Activated CD4-positive, alpha-beta T cell treated with anti-CD3 and anti-CD28 coated beads for 1 hour (primary cell): ENCODE measurements around the gene MAD2L1BP.

Experiments
- DNase-seq: peaks from one replicate; pipeline ENCODE4 v3.0.0-alpha.2; 2020

Gene MAD2L1BP

DNA sequence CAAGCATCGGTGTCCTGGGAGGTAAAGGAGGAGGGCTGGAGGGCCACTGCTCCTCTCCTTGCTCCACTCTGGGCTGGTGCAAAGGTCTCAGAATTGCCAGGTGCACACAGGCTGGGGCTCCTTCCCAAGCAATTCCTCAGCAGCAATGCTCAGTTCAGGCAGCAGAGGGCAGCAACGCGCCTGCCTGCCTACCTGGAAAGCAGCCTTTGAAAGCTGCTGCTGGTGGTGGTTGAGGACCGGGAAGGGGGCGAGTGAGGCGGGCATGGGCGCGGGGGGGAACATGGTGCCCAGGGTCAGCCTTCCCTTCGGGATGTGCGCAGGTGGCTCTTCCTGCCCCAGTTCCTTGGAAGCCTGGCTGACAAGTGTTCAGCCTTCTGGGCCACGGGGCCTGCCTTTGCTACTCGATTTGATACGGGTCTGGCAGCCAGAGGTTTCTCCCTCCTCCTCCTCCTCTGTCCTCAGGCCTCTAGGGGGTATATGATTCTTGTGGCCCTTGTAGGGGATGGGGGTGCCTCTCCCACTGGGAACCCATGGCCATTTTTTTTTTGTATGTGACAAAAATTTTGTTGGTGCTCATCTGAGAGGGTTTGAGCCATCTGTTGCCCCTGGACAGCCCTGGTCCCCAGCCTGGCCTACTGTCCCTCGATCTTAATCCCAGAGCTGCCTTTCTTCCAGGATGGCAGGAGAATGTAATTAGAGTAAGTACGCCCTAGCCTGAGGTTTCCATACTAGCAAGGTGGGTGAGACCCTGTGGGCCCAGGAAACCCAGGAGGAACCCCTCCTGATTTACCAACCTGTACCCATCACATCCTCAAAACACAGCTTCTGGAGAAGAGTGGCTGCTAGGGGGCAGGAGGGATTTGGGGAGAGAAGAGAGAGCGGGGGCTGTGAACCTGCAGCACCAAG lies 31.9 kb downstream of the MAD2L1BP start:
- DNase-seq: peak; percentile 72

DNA sequence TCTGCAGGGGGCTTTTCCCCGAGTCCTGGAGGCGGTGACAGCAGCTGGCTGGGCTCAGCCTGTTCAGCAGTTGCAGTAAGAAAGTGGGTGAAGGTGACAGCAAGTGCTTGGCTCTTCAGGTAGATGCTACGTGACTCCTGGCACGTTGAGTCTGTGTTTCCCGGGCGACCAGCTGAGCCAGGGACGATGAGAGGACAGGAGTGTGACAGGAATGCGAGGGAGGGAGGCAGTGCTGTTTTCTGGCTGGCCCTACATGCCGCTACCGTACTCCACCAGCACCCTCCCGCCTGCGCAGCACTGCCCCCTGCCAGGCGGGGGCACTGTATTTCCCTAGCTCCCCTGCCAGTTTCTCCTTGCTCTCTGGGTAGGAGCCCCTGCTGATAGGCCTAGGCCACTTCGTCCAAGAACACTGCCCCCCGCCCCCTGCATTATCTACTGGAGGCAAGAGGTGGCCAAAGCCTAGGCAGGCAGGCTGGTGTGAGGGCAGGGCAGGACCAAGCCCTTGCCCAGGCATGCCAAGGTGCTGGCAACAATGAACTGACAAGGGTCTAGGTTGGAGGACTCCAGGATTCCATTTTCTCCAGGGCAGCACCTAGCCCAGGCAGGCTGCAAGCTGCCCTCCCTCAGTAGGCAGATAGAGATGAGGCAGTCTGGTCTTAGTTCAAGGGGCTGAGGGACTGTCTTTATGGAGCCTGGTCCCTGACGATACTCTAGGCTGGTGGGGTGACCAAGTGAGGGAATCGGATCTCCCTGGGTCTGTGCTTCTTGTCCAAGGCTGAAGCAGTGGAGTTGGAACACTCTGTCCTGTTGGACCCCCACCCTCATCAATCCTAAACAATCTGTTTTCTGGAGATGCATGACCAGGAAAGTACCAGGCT lies 32.8 kb downstream of the MAD2L1BP start:
- DNase-seq: peak; percentile 27

DNA sequence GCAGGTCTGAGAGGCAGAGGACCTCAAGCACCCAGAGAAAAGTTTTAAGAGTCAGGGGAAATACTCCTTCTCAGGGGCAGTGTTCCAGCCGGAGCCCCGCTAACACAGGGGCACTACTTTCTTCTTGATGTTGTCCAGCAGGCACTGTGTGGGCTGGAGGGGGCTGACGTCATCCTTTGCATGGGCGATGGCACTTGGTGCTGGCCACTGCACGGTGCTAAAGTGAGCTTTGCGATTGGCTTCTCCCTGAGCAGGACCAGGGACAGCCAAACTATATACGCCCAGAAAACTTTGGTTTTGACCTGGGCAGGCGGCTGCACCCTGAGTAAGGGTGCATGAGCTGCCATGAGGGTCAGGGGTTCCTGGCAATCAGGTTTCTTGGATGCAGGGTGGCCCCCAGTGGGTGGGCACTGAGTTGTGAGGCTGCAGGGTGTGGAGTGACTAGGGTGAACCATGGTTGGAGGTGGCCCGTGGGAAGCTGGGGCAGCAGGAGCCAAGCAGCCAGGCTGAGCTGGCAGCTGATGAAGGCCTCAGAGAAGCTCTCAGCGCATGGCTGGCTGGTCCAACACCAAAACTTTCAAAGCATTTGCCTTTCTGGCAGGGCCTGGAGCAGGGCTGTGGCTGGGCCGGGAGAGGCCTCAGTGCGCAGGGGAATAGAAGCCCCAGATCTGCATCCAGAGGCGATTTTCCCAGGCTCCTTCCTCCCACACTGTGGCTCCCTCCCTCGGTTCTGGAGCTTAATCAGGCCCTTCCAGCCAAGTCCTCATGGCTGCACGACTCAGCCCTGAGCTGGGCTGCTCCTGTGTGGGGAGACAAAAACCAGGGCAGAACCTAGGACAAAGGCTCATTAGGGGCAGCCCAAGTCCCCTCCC lies 33.6 kb downstream of the MAD2L1BP start:
- no peak for DNase-seq

DNA sequence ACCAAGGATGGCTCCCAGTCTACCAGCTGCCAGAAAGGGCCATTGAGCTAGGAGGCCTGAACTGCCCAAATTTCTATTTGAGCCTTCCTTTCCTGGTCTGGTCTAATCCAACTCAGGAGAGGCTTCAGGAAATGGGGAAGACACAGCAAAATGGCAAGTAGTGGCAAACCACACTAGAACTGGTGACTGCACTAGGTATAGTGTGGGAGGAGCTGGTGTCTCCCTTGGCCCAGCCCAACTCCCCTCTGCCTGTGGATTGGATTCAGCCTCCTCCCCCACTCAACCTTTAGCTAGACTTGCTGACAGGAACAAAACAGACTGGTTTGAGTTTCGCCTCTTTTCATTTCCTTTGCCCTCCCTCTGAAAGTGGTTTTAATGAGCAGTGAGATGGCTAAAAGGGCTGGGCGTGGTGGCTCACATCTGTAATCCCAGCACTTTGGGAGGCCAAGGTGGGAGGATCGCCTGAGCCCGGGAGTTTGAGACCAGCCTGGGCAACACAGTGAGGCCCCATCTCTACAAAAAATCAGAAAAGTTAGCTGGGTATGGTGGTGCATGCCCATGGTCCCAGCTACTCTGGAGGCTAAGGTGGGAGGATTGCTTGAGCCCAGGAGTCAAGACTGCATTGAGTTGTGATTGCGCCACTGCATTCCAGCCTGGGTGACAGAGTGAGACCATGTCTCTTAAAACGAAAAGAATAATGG lies 34.4 kb downstream of the MAD2L1BP start:
- no peak for DNase-seq

DNA sequence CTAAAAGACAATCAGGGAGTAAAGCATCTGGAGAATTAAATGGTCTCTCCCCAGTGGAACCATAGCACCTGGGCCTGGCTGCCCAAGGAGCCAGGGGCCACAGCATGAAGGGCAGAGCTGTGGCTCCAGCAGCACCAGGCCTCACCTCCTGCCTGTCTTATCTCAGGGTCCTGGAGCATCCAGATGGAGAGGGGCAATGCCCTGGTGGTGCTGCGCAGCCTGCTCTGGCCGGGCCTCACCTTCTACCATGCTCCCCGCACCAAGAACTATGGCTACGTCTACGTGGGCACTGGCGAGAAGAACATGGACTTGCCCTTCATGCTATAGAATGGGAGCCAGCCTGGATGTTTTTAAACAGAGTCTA lies 35.0 kb downstream of the MAD2L1BP start:
- no peak for DNase-seq

DNA sequence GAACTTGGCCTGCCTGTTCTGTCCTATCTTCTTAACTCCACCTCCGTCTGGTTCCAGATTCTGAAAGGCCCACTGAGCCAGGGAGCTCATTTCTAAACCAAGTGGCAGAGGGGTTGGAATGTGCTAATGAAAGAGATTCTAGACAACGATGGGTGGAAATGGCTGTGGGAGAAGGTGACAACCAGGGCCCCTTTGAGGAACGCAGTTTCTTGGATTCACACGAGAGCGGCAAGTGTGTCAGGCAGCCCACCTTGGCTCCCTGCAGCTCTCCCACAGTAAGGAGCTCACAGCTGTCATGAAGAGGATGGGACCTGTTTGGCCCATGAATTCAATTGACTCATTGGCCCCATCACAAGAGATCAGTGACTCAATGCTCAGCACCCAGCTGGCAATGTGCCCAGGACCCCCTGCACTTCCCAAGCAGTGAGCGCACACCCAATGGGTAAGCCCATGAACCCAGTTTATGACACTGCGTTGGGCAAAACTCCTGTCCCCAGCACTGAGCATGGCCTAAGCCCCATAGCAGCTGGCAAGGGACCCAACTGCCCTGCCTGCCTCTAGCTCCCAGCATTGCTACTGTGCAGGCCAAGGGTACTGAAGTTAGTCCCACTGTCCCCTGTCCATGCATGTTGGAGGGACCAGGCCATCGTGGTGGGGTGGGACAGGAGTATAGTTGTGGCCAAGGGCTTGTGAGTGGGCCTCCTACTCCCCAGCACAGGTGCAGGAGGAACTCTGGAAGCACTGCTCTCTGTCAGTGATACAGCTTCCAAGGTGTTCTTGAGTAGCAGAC lies 35.6 kb downstream of the MAD2L1BP start:
- no peak for DNase-seq

DNA sequence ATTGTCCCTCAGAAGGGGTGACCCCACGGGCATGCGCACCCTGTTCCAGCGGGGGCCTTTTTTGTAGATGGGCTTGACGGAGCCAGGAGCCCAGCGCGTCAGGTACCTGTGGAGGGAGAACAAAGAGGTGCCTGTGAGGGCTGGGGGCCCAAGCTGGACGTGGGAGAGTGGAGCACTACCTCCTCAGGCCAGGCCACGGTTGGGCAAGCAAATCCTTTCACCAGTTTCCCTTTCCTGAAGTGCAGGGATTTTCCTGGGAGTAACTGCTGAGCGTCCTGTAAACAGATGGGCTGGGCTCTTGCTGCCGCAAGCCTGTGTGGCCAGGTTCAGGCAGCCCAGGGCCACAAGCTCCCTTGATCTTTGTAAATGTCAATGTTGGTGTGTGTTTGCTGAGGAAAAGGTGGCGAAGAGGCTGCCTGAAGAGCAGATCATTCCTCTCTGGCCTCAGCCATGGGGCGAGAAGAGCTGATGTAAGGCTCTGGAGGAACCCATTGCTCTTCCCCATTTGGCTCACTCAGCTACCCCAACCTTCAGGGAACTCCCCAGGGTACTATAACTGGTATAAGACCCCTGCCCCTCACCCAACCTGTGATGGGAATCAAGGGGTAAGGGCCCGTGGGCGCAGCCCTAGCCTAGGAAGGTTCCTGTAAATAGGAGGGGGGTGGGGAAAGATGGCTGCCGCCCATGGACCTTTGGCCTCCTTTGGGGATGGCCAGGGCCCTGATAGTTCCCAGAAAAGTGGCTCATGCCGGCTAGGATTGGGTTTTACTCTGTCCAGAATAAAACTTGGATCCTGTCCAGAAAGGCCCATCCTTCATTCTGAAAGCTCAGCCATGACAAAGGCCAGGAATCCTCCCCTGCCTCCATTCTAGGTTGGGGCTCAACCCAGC lies 36.4 kb downstream of the MAD2L1BP start:
- DNase-seq: no peak

DNA sequence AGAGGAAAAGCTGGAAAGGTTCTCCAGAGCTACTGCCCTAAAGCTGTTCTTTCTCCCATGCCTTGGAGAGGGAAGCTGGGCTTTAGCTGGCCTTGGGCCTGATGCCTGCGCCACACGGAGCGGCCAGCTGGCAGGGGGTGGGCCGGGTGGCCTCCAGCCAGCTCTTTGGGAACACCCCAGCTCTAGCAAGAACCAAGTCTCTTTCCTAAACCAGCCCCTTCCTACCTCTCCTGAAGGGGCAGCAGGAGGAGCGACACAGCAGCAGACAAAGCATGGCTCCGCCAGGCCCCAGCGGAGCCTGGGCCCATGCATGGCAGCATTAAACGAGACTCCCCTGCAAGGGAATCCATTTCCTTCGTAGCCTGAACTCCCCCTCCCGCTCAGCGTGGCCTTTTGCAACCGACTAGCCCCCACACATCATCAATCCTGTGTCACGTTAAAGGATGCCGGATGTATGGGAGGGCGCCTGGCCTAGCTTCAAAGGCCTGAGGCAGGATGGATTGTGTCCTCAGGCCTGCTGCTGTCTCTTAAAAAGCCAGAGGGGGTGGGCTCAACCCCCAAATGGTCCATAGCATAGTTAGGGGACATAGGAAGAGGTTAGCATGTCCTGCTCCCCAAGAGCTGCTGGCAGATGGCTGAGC lies 37.9 kb downstream of the MAD2L1BP start:
- no peak for DNase-seq

DNA sequence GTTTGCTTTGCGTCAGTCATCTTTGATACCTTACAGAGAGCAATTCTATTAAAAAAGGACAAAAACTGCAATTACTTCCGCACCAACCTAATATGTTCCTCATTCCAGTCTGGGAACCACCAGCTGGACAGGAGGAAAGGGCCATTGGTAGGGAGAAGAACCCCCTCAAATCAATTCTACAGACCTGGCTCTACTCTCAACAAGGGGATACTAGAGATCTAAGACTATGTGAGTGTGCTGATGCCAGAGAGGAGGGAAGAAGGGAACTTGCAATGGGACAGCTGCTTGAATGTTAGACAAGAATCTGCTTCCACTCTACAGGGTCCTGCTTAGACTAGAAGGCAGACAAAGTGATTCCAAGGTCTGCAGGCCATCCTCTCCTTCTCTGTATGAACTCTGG lies 38.7 kb downstream of the MAD2L1BP start:
- no peak for DNase-seq

DNA sequence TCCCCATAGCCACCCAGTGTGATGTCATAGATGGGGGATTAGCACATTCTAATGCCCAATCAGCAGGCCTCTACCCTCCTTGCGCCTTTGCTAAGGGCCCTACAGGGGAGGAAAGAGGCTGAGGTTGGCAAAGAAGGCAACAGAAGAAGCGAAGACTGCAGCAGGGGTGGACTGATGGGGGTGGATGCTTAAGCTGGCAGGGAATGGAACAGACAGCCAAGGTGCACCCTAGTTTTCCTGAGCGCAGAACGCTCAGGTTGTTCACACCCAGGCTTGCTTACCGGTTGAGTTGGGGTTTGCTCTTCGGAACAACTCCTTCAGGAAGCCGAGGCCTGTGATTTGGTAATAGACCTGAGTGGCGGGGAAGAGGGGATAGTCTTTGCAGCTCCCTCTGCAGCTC lies 39.3 kb downstream of the MAD2L1BP start:
- DNase-seq: no peak

DNA sequence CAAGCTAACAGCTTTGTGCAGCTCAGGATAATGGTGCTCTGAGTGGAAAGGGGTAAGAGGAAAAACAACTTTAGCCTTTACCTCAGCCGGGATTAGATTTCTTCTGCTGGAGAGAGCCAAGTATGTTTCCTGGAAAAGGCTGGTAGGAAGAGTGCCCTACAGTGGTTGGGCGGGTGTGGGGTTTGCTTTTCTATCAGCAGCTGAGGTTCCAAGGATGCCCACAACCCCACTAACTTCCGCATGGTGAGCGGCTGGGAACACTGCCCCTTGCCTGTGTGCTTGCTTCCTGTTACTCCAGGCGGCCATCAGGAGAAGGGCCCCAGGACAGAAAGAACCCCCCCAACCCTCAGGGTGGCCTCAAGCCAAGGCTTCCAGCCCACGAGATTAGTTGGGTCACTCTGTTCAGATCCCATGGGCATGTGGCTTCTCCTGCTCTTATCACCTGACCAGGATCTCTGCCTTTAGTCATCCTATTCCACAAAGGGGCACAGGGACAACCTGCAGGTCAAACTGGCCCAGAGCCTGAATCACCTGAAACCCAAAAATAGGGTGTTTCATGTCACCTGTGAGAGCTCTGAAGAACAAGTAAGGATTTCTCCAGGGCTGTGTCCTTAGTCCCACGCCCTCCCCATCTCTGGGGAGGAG lies 41.4 kb downstream of the MAD2L1BP start:
- no peak for DNase-seq

DNA sequence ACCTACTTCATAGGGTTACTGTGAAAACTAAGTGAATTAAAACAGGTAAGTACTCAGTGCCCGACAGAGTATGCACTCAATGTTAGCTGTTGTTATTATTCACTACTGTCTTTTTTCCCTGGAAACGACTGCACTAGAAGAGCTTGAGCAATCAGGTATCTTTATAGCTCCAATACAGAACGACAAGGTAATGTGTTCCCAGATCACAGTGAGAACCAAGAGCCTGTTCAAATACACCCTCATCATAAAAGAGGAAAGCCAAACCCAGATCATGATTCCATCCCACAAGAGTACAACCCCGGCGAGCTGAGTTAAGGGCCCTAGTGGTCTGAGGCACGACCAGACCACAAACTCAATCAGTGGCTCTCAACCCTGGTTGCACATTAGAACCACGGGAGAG lies 42.1 kb downstream of the MAD2L1BP start:
- no peak for DNase-seq

DNA sequence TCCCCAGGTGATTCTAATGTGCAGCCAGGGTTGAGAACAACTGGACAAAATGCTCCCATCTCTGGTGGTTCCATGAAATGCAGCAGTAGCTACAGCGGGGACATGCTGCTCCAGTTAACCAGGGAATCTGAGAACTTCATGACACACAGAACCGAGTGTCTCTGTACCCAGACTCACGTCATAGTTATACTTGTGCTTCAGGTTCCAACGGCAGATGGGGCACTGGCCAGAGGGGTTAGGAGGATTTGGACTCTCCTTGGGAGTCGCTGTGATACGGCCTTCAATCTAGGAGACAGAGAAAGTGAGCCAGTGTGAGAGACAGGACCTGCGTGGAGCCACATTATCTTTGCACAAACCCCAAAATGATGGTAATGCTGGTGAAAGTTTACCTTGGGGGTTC lies 42.7 kb downstream of the MAD2L1BP start:
- no peak for DNase-seq

DNA sequence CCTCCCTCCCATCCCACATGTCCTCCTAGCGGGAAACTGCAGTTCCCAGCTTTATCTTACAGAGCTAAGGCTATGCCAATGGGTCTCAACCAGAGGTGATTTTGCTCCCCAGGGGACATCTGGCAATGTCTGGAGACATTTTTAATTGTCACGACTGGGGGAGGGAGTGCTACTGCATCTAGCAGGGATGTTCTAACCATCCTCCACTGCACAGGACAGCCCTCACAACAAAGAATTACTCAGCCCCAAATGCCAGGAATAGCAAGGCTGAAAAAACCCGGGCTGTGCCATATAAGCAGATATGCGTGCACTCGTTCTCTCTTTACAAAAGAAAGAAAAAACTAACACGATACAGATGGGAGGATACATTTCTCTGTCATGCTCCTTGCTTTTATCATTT lies 43.4 kb downstream of the MAD2L1BP start:
- DNase-seq: no peak

DNA sequence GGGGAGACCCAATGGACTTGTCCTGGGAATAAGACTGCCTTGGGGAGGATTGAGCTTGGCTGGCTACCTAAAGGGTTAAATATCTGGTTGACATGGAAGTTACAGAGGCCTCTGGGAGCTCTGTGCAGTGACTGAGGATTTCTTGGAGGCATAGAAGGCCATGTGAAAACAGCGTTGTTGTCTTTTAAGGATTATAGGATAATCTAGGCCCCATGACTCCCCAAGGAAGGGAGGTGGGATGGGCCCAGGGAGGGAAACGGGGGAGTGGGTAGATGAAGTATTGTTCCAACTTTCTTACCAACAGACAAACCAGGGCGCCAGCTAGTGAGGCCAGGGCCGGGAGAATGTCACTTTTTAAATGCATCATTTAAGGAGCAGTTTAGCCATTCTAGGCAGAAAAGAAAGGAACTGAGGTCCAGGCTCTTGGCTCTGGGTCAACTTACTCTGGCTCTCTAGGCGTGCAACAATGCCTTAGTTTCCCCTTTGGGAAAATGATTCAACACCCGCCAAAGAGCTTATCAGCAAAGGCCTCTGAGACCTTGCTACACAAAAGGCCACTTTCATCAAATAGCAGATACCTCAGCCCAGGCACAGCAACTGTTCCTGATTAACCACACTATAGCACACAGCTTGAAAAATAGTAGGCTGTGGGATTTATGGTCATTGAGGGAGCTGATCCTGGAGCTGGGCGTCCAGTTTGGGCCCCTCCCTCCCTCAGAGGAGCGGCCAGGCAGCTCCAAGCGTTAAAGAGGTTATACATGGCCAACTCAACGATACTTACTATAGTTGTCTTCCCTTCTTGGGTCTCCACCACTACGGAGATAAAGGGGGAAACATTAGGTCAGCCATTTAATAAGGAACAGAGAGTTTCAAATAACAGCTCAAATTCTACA lies 44.9 kb downstream of the MAD2L1BP start:
- no peak for DNase-seq

DNA sequence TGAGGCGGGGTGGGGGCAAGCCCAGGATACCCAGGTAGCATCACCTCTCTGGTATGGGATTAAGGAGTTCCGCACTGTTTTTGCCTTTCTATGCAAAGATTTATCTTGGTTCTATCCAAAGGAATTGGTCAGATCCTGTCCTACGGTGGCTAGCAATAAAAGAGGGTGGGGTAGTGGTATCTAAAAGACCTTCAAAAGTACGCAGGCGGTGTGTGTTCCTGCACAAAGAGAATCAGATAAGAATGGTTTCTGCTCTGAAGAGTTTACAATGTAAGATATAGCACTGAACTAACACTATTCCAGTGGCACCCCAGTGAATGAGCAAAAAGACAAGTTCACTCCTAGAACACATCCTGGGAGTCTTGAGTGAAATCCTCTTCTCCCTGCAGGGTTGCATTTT lies 45.7 kb downstream of the MAD2L1BP start:
- DNase-seq: no peak

DNA sequence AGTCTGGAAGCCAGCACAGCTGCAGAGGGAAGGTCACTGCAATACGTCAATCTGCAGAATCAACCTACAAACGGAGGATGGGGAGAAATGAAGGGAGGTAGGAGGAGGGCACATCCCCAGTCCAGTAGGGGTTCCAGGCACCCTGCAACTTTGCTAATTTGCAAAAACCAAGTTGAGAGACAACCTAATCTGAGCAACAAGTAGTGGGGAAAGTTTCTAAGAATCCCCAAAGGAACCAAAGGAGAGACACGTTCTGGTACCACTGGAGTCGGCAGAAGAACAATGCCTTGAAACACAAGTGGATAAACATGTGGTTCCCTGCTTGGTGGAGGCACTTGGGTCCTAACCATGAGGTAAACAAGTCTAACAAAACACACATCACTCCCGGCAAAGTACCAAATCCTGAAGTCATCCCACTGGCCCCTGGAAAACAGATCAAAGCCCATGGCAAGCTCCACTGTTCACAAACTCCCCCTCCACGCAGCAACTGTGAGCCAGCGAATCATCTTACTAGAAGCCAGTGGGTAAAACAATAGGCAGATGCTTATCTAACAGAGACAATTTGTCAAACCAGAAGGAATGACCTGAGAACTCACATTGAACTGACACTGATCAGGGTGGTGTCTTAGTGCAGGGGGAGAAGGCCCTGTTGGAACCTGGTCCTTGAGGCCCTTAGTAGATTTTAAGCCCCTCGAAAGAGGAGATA lies 47.2 kb downstream of the MAD2L1BP start:
- no peak for DNase-seq
